ENCODE measurements around the gene ATP8A2. TPM values are rescaled to one million over a fixed set of nuclear protein-coding genes. Genes with fewer than 3 reads are reported as not detected.

ATP8A2 gene
- total RNA-seq, 1 experiment from 2014 or later = not detected

- ChIA-PET CTCF (no interaction called here), POLR2A (no interaction called here)
- Histone ChIP-seq H3K27me3 (ENCODE audit: control insufficient read depth, insufficient read depth, low read length) (no peaks in the 10 kb centered on the region), H3K36me3 (ENCODE audit: control insufficient read depth, insufficient read depth, low read length) (no peaks in the 10 kb centered on the region), H3K27ac (ENCODE audit: low read length) (no peak overlapping the region), H3K4me3 (ENCODE audit: low read depth in 2 of 2, low read length in 2 of 2) (no peak overlapping the region), H3K4me1 (ENCODE audit: control insufficient read depth, insufficient read depth, low read length) (no peaks in the 10 kb centered on the region), H3K9me3 (ENCODE audit: control insufficient read depth, insufficient read depth, low read depth, low read length) (no peaks in the 10 kb centered on the region)
- TF ChIP-seq TCF7L2 (IDR thresholded peaks at IDR 0.05; ENCODE audit: low read depth, low read length) = no peak
- TF ChIP-seq REST (IDR thresholded peaks at IDR 0.05; ENCODE audit: insufficient read depth in 1 of 2, low read depth in 2 of 2, low read length in 1 of 2) = no peak
- no peak for TF ChIP-seq SIN3A (IDR thresholded peaks at IDR 0.05; ENCODE audit: borderline replicate concordance, insufficient read depth, low read depth, low read length)
- no peak for TF ChIP-seq CTCF (IDR thresholded peaks at IDR 0.05)
- ATAC-seq (no peak), DNase-seq (ENCODE audit: low read depth, low spot score) (no peak)
- intact Hi-C loops (cut with micrococcal nuclease; ENCODE audit: unreplicated experiment) = no loop called here
- BruUV-seq (replicated peaks) = no TSS peak
- in situ Hi-C loops (cut with HindIII; ENCODE audit: low pct_unique_long_range_greater_than_20kb, low sequenced_read_pairs) = no loop called here
These were observed 285.4 kb downstream of the ATP8A2 start for GRCh38 chr13:25657157-25657556.

- DNase-seq (ENCODE audit: low read depth, low spot score) = no peak
- H3K27me3 ChIP-seq (ENCODE audit: control insufficient read depth, insufficient read depth, low read length) = no peaks in the 10 kb centered on the region
- in situ Hi-C loops (cut with HindIII; ENCODE audit: low pct_unique_long_range_greater_than_20kb, low sequenced_read_pairs) = no loop called here
- no peaks in the 10 kb centered on the region for H3K4me1 ChIP-seq (ENCODE audit: control insufficient read depth, insufficient read depth, low read length)
- ATAC-seq = no peak
- TF ChIP-seq REST (IDR thresholded peaks at IDR 0.05; ENCODE audit: insufficient read depth in 1 of 2, low read depth in 2 of 2, low read length in 1 of 2) (no peak), CTCF (IDR thresholded peaks at IDR 0.05) (no peak), SIN3A (IDR thresholded peaks at IDR 0.05; ENCODE audit: borderline replicate concordance, insufficient read depth, low read depth, low read length) (no peak)
- ChIA-PET CTCF (no interaction called here), POLR2A (no interaction called here)
- H3K9me3 ChIP-seq (ENCODE audit: control insufficient read depth, insufficient read depth, low read depth, low read length) = no peaks in the 10 kb centered on the region
- no TSS peak for BruUV-seq (replicated peaks)
- H3K36me3 ChIP-seq (ENCODE audit: control insufficient read depth, insufficient read depth, low read length) = no peaks in the 10 kb centered on the region
- no peak overlapping the region for H3K27ac ChIP-seq (ENCODE audit: low read length)
- intact Hi-C loops (cut with micrococcal nuclease; ENCODE audit: unreplicated experiment) = no loop called here
- H3K4me3 ChIP-seq (ENCODE audit: low read depth in 2 of 2, low read length in 2 of 2) = no peak overlapping the region
These were observed 287.5 kb downstream of the ATP8A2 start for GRCh38 chr13:25659091-25659795.

All from Panc1 (cell line).